Measurements from ENCODE around the gene RFXANK. TPM values are rescaled to one million over a fixed set of nuclear protein-coding genes. Genes with fewer than 3 reads are reported as not detected.

The RFXANK gene
- total RNA-seq, 1 experiment from 2014 or later, result 81.8 TPM

DNA sequence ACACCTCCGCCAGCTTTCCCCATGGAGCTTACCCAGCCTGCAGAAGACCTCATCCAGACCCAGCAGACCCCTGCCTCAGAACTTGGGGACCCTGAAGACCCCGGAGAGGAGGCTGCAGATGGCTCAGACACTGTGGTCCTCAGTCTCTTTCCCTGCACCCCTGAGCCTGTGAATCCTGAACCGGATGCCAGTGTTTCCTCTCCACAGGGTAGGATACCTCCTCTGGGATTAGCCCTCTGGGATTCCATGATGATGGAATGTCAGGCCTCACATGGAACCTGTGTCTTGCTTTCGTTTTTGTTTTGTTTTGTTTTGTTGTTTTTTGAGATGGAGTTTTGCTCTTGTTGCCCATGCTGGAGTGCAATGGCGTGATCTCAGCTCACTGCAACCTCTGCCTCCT is 1.9 kb downstream of the RFXANK start:
- no peak overlapping the region for H3K9ac ChIP-seq (ENCODE audit: extremely low read depth, insufficient read length, low read length)

More for the DNA sequence above, 1.9 kb downstream of the RFXANK start:
- H2BK120ac ChIP-seq (ENCODE audit: low read depth, low read length, poor library complexity, severe bottlenecking), result no peak overlapping the region
- no peak overlapping the region for H3K4ac ChIP-seq (ENCODE audit: low read depth, low read length)
- H3K4me1 ChIP-seq (ENCODE audit: insufficient read depth, low read length), result no peaks in the 10 kb centered on the region
- H3K23me2 ChIP-seq (ENCODE audit: insufficient read length, low read depth, low read length, poor library complexity, severe bottlenecking), result peaks cover 3% of the 10 kb centered on the region
- H3K9me3 Mint-ChIP-seq, result no peaks in the 10 kb centered on the region
- H3K9me3 ChIP-seq (ENCODE audit: control insufficient read depth, low read depth, low read length), result no peaks in the 10 kb centered on the region
- no peaks in the 10 kb centered on the region for H3K27me3 Mint-ChIP-seq (ENCODE audit: low read depth)
- no peak overlapping the region for H3K56ac ChIP-seq (ENCODE audit: insufficient read length, low read depth, low read length)
- no peak overlapping the region for H4K91ac ChIP-seq (ENCODE audit: insufficient read length, low read depth, low read length)
- H3K4me1 Mint-ChIP-seq, result peaks cover 0 to 16% of the 10 kb centered on the region in 2 experiments; a peak in 2 of 4 replicates
- DNase-seq, result no peak
- no peaks in the 10 kb centered on the region for H4K20me1 ChIP-seq (ENCODE audit: control insufficient read depth, insufficient read depth, insufficient read length)
- no peak overlapping the region; a peak in 1 of 7 replicates for H3K27ac Mint-ChIP-seq
- no peak overlapping the region for H3K23ac ChIP-seq (ENCODE audit: insufficient read length, low read depth, low read length)
- no peak overlapping the region for H2BK5ac ChIP-seq (ENCODE audit: insufficient read length, low read length)
- WGBS (ENCODE audit: extremely low coverage, insufficient read length, low lambda C conversion rate), result no CpG with 5 or more reads among the region's 5 CpGs
- no peak overlapping the region for H4K5ac ChIP-seq (ENCODE audit: insufficient read length, low read depth, low read length)
- no peaks in the 10 kb centered on the region for H3K27me3 ChIP-seq (ENCODE audit: insufficient read depth, low read length)
- TF ChIP-seq, protein P1, sequence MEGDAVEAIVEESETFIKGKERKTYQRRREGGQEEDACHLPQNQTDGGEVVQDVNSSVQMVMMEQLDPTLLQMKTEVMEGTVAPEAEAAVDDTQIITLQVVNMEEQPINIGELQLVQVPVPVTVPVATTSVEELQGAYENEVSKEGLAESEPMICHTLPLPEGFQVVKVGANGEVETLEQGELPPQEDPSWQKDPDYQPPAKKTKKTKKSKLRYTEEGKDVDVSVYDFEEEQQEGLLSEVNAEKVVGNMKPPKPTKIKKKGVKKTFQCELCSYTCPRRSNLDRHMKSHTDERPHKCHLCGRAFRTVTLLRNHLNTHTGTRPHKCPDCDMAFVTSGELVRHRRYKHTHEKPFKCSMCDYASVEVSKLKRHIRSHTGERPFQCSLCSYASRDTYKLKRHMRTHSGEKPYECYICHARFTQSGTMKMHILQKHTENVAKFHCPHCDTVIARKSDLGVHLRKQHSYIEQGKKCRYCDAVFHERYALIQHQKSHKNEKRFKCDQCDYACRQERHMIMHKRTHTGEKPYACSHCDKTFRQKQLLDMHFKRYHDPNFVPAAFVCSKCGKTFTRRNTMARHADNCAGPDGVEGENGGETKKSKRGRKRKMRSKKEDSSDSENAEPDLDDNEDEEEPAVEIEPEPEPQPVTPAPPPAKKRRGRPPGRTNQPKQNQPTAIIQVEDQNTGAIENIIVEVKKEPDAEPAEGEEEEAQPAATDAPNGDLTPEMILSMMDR (conservative IDR thresholded peaks at IDR 0.05), result no peak
- peak overlapping the region; percentile 79 for H3K4me2 ChIP-seq (ENCODE audit: insufficient read depth, insufficient read length, low read length)
- peak overlapping the region; percentile 96 to 97 for H3K4me3 Mint-ChIP-seq
- H3K18ac ChIP-seq (ENCODE audit: insufficient read length, low read depth, low read length), result no peak overlapping the region
- no peak overlapping the region for H2AK5ac ChIP-seq (ENCODE audit: insufficient read length, low read length)
- H3T11ph ChIP-seq (ENCODE audit: low read length), result no peak overlapping the region
- no peak overlapping the region for H4K8ac ChIP-seq (replicated peaks; ENCODE audit: insufficient read length, low read depth, low read length)
- H3K14ac ChIP-seq (ENCODE audit: insufficient read depth, low read length), result no peak overlapping the region
- H3K36me3 Mint-ChIP-seq (ENCODE audit: insufficient read depth in 1 of 3, low read depth in 3 of 3), result peaks cover 9 to 35% (median 25%) of the 10 kb centered on the region in 3 experiments; a peak in 6 of 7 replicates
- H2BK12ac ChIP-seq (ENCODE audit: insufficient read length, low read depth, low read length), result no peak overlapping the region
- H3K79me1 ChIP-seq (ENCODE audit: insufficient read depth, low read depth, low read length, poor library complexity, severe bottlenecking), result peaks cover 4% of the 10 kb centered on the region
- no peak overlapping the region for H3K27ac ChIP-seq (ENCODE audit: insufficient read length, low read depth, low read length)
- no peaks in the 10 kb centered on the region; the same call in 1 of the 2 replicates for H3K79me2 ChIP-seq (ENCODE audit: insufficient read depth, low read length)
- no peak overlapping the region for H2AFZ ChIP-seq (ENCODE audit: low read length)
- H2BK15ac ChIP-seq (ENCODE audit: low read depth, low read length), result no peak overlapping the region
- no peak overlapping the region for H2BK20ac ChIP-seq (ENCODE audit: low read depth, low read length, poor library complexity, severe bottlenecking)
